Heart left ventricle (tissue), 16 donors: ENCODE measurements around the gene RINL. TPM values are rescaled to one million over a fixed set of nuclear protein-coding genes. Genes with fewer than 3 reads are reported as not detected.

Experiments
- ATAC-seq, 4 donors: fragments of 200-7000 bp; cut with Tn5 transposase; one replicate each; pipeline ENCODE4 v1.9.1; 2020 to 2022; ENCODE audit warnings: moderate library complexity in 4 of 4, mild to moderate bottlenecking in 3 of 4, moderate number of reproducible peaks in 1 of 4
- DNase-seq, 5 donors: peaks; one replicate each; pipeline ENCODE4 v3.0.0-alpha.2; 2020
- H3K27ac ChIP-seq, 12 donors: fragments of 200-600 bp; sonication (generic) in 4 of 12; one replicate each; pipeline versions ENCODE4 v1.5.0 to v1.8.0; 2016 to 2022; ENCODE audit warnings: mild to moderate bottlenecking in 2 of 12
- H3K27me3 ChIP-seq, 9 donors: fragments of 200-600 bp; sonication (generic) in 2 of 9; one replicate each; pipeline versions ENCODE4 v1.5.1 to v1.8.0; 2016 to 2022; ENCODE audit warnings: mild to moderate bottlenecking in 3 of 9
- H3K36me3 ChIP-seq, 9 donors: fragments of 200-600 bp; sonication (generic) in 2 of 9; one replicate each; pipeline versions ENCODE4 v1.5.0 to v1.8.0; 2018 to 2022; ENCODE audit warnings: mild to moderate bottlenecking in 2 of 9
- H3K4me1 ChIP-seq, 12 donors: fragments of 200-600 bp; sonication (generic) in 4 of 12; one replicate each; pipeline versions ENCODE4 v1.5.0 to v1.8.0; 2016 to 2022; ENCODE audit warnings: mild to moderate bottlenecking in 3 of 12
- H3K4me3 ChIP-seq, 12 donors: fragments of 200-600 bp; sonication (generic) in 4 of 12; one replicate each; pipeline versions ENCODE4 v1.5.0 to v1.8.0; 2017 to 2022; ENCODE audit warnings: mild to moderate bottlenecking in 9 of 12, moderate library complexity in 4 of 12
- H3K9me3 ChIP-seq, 12 donors: fragments of 200-600 bp; sonication (generic) in 4 of 12; one replicate each; pipeline versions ENCODE4 v1.5.0 to v1.8.0; 2016 to 2022; ENCODE audit warnings: mild to moderate bottlenecking in 1 of 12
- POLR2A ChIP-seq, 2 donors: fragments of 450-650 bp; IDR thresholded peaks; one replicate each; pipeline ENCODE4 v1.6.1; 2017; ENCODE audit warnings: antibody characterized with exemption in 2 of 2, mild to moderate bottlenecking in 2 of 2, moderate library complexity in 2 of 2
- WGBS, 4 donors: extraction: QIAGEN DNeasy Blood & Tissue Kit in 2 of 4; methylation state at CpG; one replicate each; pipeline versions ENCODE4 v1.1.5 to v1.1.7; 2013 to 2018; 5-methylcytosine and 5-hydroxymethylcytosine counted together
- intact Hi-C, 10 donors: fragments of 100-400 bp; cut with DNase I; formaldehyde crosslinking; loops; one replicate each; pipeline versions ENCODE4 v1.11.1 to v1.14.2; 2022
- polyA plus RNA-seq, 2 donors: library from polyadenylated mRNA; stranded (reverse); fragments of 200-250 nt; gene quantifications; one replicate each; pipeline ENCODE4 v1.2.3, GENCODE V29; 2013
- total RNA-seq, 9 donors: library from RNA; depleted of rRNA in 2 of 9; stranded (reverse); fragments of >200 nt in 2 of 9; fragmentation: NEBNext Ultra II Directional in 3 of 9; extraction: Animal tissue kit (Norgen Biotek cat#: 25700) in 3 of 9; gene quantifications; one replicate each; pipeline versions ENCODE4 v1.1.0 to v1.2.4, GENCODE V29; 2016 to 2023
- TF ChIP-seq, protein P1 (sequence below), 12 donors: fragments of 200-600 bp; sonication (generic) in 4 of 12; IDR thresholded peaks; one replicate each; pipeline versions ENCODE4 v1.5.0 to v1.8.0; 2018 to 2022; ENCODE audit warnings: antibody characterized with exemption in 12 of 12, mild to moderate bottlenecking in 5 of 12
- donor health status: ischemic (EF 13 %, LVEDD 7.1; RV severe dilation, severe dysfunction).
- donor health status: healthy with polysubstance abuse.
- donor health status: DM: no; HTN: yes; CAD: no.
- donor health status: DM: no; HTN: no; CAD: no.
- donor health status: ischemic (EF 25% LVEDD 6.9; RV normal size, moderate dysfunction).
- donor health status: ischemic (EF 25% LVEDD 5.7; RV mildly dilated, moderate dysfunction).
- donor health status: healthy.
- donor health status: DM: yes; HTN: yes; CAD: no.
- donor health status: ischemic (EF 35%, LVEDD 5.7; RV mildly dilated, moderate dysfunction).
- donor health status: nonischemic (EF 11% LVEDD 7.7; RV severe dilation, severe dysfunction).
- donor health status: DM: yes; HTN: yes; CAD: no.
- donor health status: PGD.
- donor health status: ischemic (EF 29% LVEDD 5.4; RV normal size, mild dysfunction).
- donor health status: nonischemic (EF 23%, LVEDD 6.1; RV moderate dilation, normal function).

RINL gene
- total and polyA plus RNA-seq, 11 donors: 1.6 to 11.3 (median 4.3) TPM

GRCh38 chr19:38880882-38881609, 3.0 kb upstream of the RINL start:
- Histone ChIP-seq H3K27me3 (no peaks in the 10 kb centered on the region), H3K36me3 (peaks cover 0 to 48% (median 41%) of the 10 kb centered on the region in 9 donors), H3K4me1 (peaks cover 0 to 22% (median 10%) of the 10 kb centered on the region in 12 donors), H3K27ac (no peak overlapping the region), H3K9me3 (no peaks in the 10 kb centered on the region), H3K4me3 (no peak overlapping the region)
- no peak for TF ChIP-seq POLR2A (IDR thresholded peaks at IDR 0.05)
- TF ChIP-seq, protein P1, sequence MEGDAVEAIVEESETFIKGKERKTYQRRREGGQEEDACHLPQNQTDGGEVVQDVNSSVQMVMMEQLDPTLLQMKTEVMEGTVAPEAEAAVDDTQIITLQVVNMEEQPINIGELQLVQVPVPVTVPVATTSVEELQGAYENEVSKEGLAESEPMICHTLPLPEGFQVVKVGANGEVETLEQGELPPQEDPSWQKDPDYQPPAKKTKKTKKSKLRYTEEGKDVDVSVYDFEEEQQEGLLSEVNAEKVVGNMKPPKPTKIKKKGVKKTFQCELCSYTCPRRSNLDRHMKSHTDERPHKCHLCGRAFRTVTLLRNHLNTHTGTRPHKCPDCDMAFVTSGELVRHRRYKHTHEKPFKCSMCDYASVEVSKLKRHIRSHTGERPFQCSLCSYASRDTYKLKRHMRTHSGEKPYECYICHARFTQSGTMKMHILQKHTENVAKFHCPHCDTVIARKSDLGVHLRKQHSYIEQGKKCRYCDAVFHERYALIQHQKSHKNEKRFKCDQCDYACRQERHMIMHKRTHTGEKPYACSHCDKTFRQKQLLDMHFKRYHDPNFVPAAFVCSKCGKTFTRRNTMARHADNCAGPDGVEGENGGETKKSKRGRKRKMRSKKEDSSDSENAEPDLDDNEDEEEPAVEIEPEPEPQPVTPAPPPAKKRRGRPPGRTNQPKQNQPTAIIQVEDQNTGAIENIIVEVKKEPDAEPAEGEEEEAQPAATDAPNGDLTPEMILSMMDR (IDR thresholded peaks at IDR 0.05): no peak
- 88 to 95% (median 95%) methylated on average over 15 to 19 of the region's 19 CpGs for WGBS, 4 donors
- DNase-seq: peak in 1 of 5 donors; percentile 18
- intact Hi-C loops: no loop called here
- no peak for ATAC-seq

DNA sequence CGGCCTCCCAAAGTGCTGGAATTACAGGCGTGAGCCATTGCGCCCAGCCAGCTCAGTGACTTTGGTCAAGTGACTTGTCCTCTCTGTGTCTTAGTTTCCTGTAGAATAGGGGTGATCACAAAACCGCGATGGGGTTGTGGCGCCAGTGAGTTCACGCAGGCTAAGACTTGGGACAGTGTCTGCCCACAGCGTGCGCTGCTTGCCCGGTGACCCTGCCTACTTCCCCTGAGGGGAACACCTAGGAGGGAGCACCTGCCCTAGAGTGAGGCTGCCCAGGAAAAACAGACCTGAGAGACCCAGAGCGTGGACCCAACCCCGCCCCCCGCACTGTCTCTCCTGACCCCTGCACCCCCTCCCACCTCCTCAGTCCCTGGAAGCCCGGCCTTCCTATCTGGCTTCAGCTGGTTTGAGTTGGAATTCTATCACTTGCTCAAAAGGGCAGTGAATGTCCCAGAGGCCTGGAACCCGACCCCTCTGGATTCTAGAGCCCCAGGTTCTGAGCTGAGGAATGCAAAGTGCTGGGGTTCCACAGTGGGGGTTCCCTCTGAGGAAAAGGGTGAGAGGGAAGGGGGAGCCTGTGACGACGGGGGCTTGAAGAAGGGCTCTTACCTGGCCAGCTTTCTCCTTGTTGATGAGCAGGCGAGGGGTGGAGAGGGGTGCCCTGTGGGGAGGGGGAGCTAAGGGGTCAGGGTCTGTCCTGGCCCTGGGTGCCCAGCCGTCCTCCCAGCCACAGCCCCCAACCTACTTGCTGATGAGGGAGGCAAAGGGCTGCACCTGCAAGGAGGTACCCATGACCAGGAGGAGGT, 2.2 kb upstream of the RINL start:
- intact Hi-C loops: no loop called here
- Histone ChIP-seq H3K4me1 (peaks cover 0 to 22% (median 10%) of the 10 kb centered on the region in 12 donors), H3K4me3 (no peak overlapping the region), H3K27ac (no peak overlapping the region), H3K9me3 (no peaks in the 10 kb centered on the region), H3K36me3 (peaks cover 0 to 48% (median 41%) of the 10 kb centered on the region in 9 donors), H3K27me3 (no peaks in the 10 kb centered on the region)
- TF ChIP-seq POLR2A (IDR thresholded peaks at IDR 0.05): no peak
- TF ChIP-seq, protein P1 (IDR thresholded peaks at IDR 0.05): no peak
- no peak for ATAC-seq
- WGBS, 4 donors: 87 to 97% (median 94%) methylated on average over 16 to 19 of the region's 19 CpGs
- peak in 1 of 5 donors; percentile 17 for DNase-seq

- 92 to 93% (median 93%) methylated on average over 11 of the region's 11 CpGs for WGBS, 4 donors
- no peak for TF ChIP-seq POLR2A (IDR thresholded peaks at IDR 0.05)
- TF ChIP-seq, protein P1 (IDR thresholded peaks at IDR 0.05): no peak
- intact Hi-C loops: no loop called here
- no peak for ATAC-seq
- H3K36me3 ChIP-seq: peaks cover 0 to 48% (median 41%) of the 10 kb centered on the region in 9 donors
- peaks cover 0 to 22% (median 10%) of the 10 kb centered on the region in 12 donors for H3K4me1 ChIP-seq
- no peaks in the 10 kb centered on the region for H3K27me3 ChIP-seq
- H3K4me3 ChIP-seq: no peak overlapping the region
- no peak overlapping the region for H3K27ac ChIP-seq
- peak in 2 of 5 donors; percentile 14 to 51 for DNase-seq
- no peaks in the 10 kb centered on the region for H3K9me3 ChIP-seq
Measured at GRCh38 chr19:38879400-38879751, 1.3 kb upstream of the RINL start.
